GM19023 (cell line): Measurements from ENCODE around the gene ASXL1.
"Not testable (repeated sequence)": the region's sequence is repeated elsewhere in the genome, so short reads cannot be mapped to it uniquely, and the experiment has no call there.

ENCODE experiments used
- ATAC-seq: cut with Tn5 transposase; IDR thresholded peaks from one replicate; pipeline ENCODE4 v1.9.1; 2021; ENCODE audit warnings: mild to moderate bottlenecking, moderate library complexity; ENCODE audit not compliant: unreplicated experiment

Gene ASXL1

DNA sequence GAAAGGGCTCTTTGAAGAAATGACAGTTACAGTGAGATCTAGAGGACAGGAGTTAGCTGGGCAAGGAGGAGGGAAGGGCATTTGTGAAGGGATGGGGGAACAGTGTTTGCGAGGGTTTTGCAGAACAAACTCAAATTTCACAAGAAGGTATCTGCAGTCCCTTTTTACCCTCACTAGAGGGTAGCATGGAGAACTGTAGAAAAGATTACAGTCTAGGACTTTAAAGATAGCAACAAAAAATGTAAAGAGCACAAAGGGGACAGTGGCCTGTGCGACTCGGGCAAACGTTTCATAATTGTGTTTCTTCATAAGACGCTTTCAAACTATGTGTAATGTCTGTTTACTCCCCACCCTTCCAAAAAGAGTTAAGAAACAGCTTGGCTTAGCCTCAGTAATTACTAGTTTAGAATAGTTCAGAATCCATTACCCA, 21.2 kb upstream of the ASXL1 start:
- ATAC-seq: no peak

DNA sequence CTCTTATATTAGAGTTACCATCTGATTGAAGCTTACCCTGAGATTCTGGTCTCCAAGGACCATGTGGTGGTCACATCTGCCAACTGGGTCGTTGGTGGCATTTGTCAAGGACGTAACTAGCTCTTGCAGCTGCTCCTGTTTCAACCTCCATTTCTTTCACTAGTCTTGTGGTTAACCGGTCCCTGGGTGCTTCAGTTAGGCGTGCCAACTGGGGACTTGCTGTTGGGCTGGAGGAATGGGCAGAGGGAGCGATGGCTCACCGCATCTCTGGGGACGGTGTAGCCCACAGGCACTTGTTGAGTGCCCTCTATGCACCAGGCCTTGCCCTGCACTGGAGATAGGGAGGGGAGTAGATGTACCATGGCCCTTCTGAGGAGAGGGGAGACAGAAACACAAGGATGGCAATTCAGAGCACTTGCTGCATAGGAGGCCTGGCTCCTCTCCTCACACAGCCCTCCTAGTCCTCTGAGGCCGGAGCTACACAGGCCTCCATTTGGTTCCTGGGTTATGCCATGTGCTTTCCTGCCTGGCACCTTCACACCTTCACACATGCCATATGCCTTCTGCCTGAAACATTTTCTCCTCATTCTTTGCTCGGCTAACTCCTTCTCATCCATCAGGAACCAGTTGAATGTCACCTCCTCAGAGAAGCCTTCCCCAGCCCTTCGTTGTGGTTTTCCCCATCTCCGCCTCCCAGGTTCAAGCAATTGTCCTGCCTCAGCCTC, 20.0 kb upstream of the ASXL1 start:
- ATAC-seq: no peak

DNA sequence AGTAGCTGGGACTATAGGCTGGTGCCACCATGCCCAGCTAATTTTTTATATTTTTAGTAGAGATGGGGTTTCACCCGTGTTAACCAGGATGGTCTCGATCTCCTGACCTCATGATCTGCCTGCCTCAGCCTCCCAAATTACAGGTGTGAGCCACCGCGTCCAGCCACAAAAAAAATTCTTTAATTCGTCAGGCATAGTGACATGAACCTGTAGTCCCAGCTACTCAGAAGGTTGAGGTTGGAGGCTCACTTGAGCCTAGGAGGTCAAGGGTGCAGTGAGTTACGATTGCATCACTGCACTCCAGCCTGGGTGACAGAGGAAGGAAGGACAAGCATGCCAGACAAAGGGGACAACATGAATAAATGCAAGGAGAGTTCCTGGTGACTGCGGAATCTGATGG, 19.5 kb upstream of the ASXL1 start:
- ATAC-seq: no peak

DNA sequence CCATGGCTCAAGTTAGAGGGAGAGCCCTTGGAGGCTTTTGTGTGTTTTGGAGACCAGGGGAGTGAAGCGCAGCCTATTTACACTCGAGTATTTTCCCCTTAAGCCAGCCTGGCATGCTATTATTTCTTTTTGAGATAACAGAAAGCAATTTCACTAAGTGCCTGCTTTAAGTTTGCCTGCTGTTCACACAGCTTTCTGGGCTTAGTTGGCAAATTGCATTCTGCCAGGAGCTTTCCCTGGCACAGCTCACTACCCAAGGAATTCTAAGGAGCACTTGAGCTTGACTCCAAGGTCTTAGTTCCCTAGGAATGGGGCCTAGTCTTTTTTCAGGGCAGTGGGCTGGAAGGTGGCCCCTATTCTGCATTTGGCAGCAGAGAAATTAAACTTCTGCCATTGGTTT, 19.0 kb upstream of the ASXL1 start:
- no peak for ATAC-seq

DNA sequence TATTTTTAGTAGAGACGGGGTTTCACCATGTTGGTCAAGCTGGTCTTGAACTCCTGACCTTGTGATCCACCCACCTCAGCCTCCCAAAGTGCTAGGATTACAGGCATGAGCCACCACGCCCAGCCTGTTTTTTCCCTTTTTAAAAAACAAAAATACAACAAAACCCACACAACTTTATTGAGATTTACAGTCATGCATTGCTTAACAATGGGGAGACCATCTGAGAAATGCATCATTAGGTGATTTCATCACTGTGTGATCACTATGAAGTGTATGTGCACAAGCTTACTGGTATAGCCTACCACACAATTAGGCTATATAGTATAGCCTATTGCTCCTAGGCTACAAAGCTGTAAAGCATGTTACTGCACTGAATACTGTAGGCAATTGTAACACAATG, 17.1 kb upstream of the ASXL1 start:
- not testable (repeated sequence) for ATAC-seq

DNA sequence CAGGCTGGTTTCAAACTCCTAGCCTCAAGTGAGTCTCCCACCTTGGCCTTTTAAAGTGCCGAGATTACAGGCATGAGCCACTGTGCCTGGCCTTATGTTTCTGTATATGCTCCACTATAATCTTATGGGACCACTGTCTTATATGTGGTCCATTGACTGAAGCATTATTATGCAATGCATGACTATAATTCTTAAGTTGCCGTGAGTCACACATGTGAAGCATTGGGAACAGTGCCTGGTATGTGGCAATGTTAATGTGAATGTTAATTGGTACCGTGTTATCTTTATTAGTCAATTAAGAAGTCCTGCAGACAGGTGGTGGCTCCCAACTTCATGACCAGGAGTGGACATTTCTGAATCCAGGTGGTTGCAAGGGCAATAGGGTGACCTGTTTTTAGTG, 14.7 kb upstream of the ASXL1 start:
- ATAC-seq: no peak

DNA sequence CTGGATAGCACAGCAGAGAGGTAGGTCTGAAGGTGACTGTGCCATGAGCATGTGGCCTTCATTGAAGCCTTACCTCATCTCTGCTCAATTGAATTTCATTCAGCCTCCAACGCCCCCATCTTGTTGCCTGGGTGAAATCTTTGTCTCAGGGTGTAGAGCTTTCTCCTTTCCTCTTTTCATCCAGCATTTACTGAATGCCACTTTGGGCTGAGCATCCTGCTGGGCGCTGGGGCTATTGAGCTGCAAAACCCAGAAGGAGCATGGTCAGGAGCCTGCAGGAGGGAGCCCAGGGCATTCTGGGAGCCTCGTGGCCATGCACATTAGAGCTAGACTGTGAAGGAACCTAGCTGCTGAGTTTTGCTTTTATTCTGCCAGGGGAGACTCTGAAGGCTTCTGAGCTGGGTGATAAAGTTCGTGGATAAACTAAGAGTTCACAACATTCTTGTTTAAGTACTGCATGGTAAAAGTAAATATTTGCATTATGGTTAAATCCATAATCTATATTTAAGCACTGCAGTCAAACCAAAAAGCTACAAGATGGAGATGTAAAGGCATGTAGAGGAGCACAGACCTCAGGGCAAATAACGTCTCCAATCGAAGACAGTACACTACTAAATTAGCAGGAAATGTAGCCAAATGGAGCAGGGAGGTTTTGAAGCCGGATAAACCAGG, 13.2 kb upstream of the ASXL1 start:
- ATAC-seq: no peak

DNA sequence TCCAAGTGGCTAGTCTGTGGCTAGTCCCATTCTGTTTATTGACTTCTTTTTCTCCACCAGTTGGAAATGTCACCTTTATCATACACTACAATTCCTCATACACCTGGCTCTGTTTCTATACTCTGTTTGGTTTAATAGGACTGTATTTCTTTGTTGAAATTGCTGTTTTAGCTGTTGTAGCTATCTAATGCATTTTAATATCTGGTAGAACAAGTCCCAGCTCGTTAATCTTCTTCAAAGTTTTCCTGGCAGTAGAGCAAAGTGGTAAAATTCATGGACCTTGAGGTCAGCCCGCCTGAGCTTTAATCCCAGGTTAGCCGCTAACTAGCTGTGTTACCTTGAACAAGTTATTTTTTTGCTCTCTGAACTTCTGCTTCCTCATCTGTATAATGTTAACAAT, 9.9 kb upstream of the ASXL1 start:
- no peak for ATAC-seq

DNA sequence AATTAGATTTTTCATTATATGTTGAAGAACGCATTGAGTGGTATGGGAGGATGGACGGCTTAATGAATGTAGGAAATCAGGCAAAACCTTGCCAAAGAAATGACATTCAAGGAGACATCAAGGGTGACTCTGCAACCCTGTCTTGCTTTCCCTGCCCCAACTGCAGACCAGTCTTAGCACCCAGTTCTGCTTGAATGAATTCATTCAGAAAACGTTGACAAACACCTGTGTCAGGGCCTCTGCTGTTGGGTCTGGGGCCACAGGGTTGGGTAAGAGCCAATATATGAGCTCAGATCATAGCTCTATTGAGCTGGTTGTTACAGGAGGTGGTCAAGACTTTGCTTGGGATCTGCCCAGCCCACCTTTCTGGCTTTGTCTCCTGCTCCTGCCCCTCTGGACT, 7.7 kb upstream of the ASXL1 start:
- ATAC-seq: no peak

DNA sequence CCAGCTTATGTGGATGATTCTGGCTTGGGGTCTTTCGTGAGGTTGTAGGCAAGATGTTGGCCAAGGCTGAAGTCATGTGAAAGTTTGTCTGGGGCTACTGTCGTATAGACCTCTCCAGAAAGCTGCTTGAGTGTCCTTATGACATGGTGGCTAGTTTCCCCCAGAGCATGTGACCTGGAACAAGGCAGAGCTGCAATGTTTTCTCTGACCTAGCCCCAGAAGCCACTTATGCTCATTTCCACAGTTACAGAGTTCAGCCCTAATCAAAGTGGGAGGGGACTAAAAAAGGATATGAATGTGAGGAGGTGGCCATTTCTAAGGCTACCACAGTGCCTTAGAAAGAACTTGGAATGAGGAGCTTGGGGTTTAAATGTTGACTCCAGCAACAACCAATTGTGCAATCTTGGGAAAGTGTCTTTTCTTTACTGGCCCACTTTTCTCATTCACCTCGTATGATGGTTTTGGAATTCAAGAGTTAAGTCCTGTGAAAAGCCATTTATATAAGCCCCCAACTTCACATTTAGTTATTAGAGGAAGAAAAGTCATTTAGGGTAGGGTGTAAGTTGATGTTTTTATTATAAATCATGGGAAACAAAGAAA, 5.9 kb upstream of the ASXL1 start:
- ATAC-seq: no peak

DNA sequence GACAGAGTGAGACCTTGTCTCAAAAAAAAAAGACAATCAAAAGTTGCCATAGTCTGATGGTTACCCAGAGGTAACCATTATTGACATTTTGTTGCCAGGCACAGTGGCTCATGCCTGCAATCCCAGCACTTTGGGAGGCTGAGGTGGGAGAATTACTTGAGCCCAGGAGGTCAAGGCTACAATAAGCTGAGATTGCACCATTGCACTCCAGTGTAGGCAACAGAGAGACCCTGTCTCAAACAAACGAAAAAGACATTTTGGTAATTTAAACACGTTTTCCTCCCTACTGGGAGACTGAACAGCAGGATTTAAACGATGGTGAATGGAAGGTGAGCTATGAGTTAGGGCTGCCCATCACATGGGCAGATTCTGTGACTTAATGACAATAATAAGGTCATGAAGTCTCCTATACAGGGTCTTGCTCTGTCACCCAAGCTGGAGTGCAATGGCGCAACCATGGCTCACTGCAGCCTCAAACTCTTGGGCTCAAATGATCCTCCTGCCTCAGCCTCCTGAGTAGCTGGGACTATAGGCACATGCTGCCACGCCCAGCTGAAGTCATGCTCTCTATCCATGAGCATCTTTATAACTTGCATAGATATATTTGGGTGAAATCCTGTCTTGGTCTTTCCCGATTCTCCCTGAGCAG, 4.2 kb upstream of the ASXL1 start:
- no peak for ATAC-seq

DNA sequence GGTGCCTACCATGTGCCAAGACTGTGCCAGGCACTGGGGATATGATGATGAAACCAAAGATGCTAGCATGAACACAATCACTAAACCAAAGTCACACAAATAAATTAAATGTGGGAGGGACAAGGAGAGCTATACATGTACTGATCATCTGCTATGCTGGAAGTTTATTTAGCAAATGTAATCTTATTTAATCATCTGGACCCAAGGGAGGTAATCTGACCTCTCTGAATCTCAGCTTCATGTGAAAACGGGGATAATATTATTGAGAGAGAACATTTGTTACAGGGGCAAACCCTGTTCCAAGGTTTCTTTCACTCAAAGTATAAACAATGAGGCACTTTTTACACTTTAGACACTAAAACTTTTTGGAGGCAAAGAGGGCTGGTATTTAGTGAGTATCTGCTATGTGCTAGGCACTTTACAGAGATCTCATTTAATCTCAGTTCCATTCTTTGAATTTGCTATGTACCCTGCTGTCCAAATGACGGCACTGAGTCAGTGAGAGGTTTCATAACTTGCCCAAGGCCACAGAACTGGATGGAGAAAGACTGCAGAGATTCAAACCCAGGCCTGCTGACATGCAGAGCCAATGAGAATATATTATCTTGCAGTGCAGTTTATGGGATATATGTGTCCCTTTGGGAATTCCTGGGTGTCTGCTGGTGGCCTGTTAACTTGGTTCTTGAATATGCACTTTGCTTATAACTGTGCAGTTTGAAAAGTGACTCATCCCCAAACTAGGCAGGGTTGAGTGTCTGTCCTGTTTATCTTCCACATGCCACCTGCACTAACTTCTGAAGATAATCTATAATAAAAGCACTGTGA, 3.3 kb upstream of the ASXL1 start:
- ATAC-seq: no peak

DNA sequence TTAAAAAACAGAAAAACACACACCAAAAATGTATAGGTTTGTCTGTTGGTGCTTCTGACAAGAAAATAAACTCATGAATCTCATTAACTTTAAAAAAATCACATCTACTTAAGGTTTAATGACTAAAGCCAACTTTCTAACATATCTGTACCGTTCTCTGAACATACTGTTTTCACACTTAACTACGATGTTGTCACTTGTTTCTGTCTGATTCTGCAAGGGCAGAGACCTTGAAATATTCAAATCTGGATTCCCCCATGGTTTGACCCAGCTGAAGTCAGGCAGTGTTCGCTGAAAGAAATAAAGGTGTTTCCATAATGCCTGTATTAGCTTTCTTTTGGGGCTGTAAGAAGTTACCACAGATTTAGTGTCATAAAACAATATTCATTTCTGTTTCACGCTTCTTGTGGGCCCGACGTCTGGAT, 2.7 kb upstream of the ASXL1 start:
- no peak for ATAC-seq

DNA sequence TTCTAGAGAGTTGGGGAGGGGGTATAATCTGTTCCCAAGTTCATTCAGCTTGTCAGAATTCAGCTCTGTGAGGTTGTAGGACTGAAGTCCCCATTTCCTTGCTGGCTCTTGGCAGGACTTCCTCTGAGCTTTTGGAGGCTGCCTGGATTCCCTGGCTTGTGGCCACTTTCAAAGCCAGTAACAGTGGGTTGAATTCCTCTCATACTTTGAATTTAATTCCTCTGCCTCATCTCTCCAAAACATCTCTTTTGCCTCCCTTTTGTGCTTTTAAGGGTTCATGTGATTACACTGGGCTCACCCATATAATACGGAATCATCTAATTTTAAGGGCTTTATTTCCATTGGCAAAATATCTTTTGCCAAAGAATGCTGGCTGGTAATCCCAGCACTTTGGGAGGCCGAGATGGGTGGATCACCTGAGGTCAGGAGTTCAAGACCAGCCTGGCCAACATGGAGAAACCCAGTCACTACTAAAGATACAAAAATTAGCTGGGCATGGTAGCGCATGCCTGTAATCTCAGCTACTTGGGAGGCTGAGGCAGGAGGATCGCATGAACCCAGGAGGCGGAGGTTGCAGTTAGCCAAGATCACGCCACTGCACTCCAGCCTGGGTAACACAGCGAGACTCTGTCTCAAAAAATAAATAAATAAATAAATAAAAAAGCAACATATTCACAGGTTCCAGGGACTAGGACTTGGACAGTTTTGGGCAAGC, 2.1 kb upstream of the ASXL1 start:
- ATAC-seq: not testable (repeated sequence)

DNA sequence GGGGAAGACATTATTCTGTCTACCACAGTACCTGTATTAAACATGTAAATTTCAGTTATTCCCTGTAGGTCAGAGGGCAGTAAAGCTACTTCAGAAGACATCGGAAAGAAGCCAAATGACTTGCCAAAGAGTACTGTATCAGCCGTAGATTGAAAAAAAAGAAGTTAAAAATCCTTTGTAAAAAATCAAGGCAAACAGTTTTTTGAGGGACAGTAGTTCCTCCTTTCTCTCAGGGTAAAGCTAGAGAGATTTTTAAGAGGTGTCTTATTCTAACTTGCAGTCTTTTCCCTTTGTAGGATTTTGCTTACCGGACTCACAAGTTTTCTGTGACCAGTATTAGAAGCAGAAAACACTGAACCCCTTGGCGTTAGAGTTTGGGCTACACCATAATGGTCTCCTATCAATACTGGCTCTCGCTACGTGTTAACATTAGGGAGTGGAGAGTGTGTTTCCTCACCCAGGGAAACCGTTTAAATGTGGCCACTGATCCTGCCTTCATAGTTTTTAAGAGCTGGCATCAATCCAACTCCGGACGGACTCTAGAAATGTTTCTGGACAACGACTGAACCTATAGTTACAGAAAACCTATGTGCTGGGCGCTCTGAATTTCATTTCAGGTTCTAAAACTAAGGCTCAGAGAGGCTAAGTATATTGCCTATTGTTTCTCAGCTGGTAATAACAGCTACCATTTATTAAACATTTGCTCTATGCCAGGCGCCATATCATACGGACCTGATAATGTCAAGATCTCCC, 1.3 kb upstream of the ASXL1 start:
- no peak for ATAC-seq

DNA sequence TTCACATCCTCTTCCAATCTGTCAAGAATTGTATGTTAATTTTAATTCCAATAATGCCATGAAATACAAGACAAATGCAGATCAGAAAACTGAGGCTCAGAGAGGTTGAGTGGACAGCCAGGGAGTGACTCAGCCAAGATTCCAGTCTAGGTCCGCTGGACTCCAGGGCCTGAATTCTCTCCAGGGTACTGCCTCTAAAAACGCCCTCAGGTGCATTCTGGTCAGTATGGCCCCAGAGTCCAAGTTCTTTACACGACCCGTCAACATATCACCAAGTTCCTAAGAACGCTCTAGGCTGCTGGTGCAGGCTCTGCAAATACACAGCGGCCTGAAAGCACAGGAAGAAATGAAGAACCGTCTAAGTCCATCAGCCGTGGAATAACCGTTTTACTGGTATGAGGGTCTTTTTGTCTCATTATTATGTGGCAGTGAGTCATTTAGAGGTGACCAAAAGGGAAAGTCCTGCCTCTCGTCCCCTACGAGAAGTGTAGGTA, 709 bp upstream of the ASXL1 start:
- no peak for ATAC-seq

DNA sequence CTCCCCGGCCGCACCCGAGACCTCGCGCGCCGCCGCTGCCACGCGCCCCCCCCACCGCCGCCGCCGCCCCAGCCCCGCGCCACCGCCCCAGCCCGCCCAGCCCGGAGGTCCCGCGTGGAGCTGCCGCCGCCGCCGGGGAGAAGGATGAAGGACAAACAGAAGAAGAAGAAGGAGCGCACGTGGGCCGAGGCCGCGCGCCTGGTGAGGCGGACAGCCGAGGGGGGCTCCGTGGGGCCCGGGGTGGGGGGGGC, 426 bp downstream of the ASXL1 start:
- no peak for ATAC-seq

DNA sequence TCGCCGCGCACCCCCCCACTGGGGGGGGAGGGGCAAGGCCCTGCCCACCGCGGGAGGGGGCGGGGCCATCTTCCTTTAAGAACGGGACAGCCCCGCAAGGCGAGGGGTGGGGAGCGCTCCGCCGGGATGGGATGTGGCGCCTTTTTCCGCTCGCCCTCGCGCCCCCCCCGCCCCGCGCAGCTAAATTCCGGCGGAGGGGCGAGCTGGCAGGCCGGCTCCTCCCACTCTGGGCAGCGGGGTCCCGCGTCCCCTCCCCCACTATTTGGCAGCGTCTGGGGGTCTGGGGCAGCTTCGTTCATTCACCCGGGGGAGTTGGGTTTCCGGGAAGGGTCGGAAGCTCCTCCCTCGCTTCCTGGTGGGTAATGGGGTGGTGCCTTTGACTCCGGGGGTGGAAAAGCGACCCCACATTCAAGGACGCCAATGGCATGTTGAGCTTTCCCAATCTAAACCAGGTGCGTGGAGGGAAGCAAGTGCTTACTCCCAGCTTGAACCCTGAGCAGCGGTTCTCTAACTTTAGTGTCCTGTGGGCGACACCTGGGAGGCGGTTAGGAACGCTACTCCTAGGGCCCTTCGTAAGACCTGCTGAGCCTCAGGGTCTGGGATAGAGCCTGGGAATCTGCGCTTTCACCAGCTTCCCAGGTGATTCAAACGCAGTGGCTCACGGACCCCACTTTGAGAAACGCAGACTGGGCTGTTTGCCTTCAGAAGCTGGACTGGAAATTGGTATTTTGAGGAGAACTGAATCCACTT, 927 bp downstream of the ASXL1 start:
- ATAC-seq: peak; percentile 24
